GM12878 (cell line): ENCODE measurements around the gene DNAH8. TPM values are rescaled to one million over a fixed set of nuclear protein-coding genes. Genes with fewer than 3 reads are reported as not detected.

ENCODE experiments used
- ATAC-seq: fragments of 200-7000 bp; cut with Tn5 transposase; 3 replicates; pipeline ENCODE4 v1.9.1; 2020; ENCODE audit warnings: mild to moderate bottlenecking, moderate library complexity
- BruUV-seq: library from RNA; stranded (reverse); fragments of 400-500 nt; replicated peaks from 2 replicates; lab custom pipeline; 2021; lab: Mats Ljungman, UMichigan
- CTCF ChIA-PET: fragments of 300-600 bp; sonication (Branson Sonifier 250); formaldehyde crosslinking; extraction: SDS; loops from one replicate; lab custom pipeline; 2021; ENCODE audit warnings: inconsistent platforms; lab: Yijun Ruan, JAX
- POLR2A ChIA-PET: fragments of 350-600 bp; formaldehyde crosslinking; extraction: SDS; loops from one replicate; lab custom pipeline; 2021; ENCODE audit warnings: inconsistent platforms; lab: Charles Lee
- RAD21 ChIA-PET: fragments of 300-600 bp; sonication (Branson Sonifier 250); formaldehyde crosslinking; loops from one replicate; lab custom pipeline; 2023; ENCODE audit warnings: antibody characterized with exemption; ENCODE audit not compliant: unreplicated experiment; lab: Charles Lee
- SMC1A ChIA-PET: fragments of 300-600 bp; sonication (Branson Sonifier 250); formaldehyde crosslinking; loops from one replicate; lab custom pipeline; 2023; ENCODE audit not compliant: unreplicated experiment, uncharacterized antibody; lab: Charles Lee
- DNase-seq: peaks from one replicate; pipeline ENCODE4 v3.0.0-alpha.2; 2011; ENCODE audit warnings: low read depth, low spot score
- FAIRE-seq: peaks from 3 replicates; lab custom pipeline; 2011; peaks lifted over from hg19 to GRCh38; lab: Jason Lieb, UNC
- H2AFZ ChIP-seq: 2 replicates; pipeline ENCODE4 v1.6.0; 2011; ENCODE audit warnings: low read depth, low read length, control low read depth; ENCODE audit not compliant: control insufficient read depth
- H3K27ac ChIP-seq: 2 replicates; pipeline ENCODE4 v1.5.1; 2011; ENCODE audit warnings: control low read depth; ENCODE audit not compliant: control insufficient read depth, insufficient read depth
- H3K27me3 ChIP-seq, 2 experiments: replicated peaks in 1 of 2; 2 replicates each; pipeline versions ENCODE4 v1.6.0 to v1.6.1; 2011; ENCODE audit warnings: low read length in 1 of 2; ENCODE audit not compliant: control insufficient read depth in 2 of 2, insufficient read depth in 2 of 2
- H3K36me3 ChIP-seq, 2 experiments: 2 replicates each; pipeline ENCODE4 v1.5.1; 2011; ENCODE audit warnings: low read length in 1 of 2; ENCODE audit not compliant: control insufficient read depth in 2 of 2, insufficient read depth in 2 of 2
- H3K4me1 ChIP-seq: 2 replicates; pipeline ENCODE4 v1.6.1; 2011; ENCODE audit warnings: mild to moderate bottlenecking, low read length, moderate library complexity, mixed read lengths; ENCODE audit not compliant: control insufficient read depth, insufficient read depth
- H3K4me2 ChIP-seq: 2 replicates; pipeline ENCODE4 v1.6.0; 2011; ENCODE audit warnings: control low read depth; ENCODE audit not compliant: control insufficient read depth, insufficient read depth
- H3K4me3 ChIP-seq: fragments of 200-600 bp; sonication (generic); 2 replicates; pipeline ENCODE4 v1.5.1; 2016
- H3K79me2 ChIP-seq: 2 replicates; pipeline ENCODE4 v1.6.0; 2011; ENCODE audit warnings: low read length; ENCODE audit not compliant: control insufficient read depth, insufficient read depth
- H3K9ac ChIP-seq: 2 replicates; pipeline ENCODE4 v1.8.0; 2011; ENCODE audit warnings: low read length, control low read depth, mixed read lengths; ENCODE audit not compliant: control insufficient read depth, insufficient read depth
- H3K9me3 ChIP-seq: replicated peaks from 3 replicates; pipeline ENCODE4 v1.5.1; 2011; ENCODE audit warnings: mild to moderate bottlenecking, low read length; ENCODE audit not compliant: control insufficient read depth, insufficient read depth
- H4K20me1 ChIP-seq: 2 replicates; pipeline ENCODE4 v1.6.0; 2011; ENCODE audit not compliant: control insufficient read depth, insufficient read depth
- BCL11A ChIP-seq: IDR thresholded peaks from 2 replicates; pipeline ENCODE4 v1.6.1; 2011; ENCODE audit warnings: low read depth, low read length
- BRCA1 ChIP-seq: IDR thresholded peaks from 2 replicates; pipeline ENCODE4 v1.6.1; 2011; ENCODE audit warnings: low read depth, low read length, improper control_type of control experiment
- CREM ChIP-seq: IDR thresholded peaks from 2 replicates; pipeline ENCODE4 v1.6.1; 2014; ENCODE audit warnings: antibody characterized with exemption, low read depth
- CUX1 ChIP-seq: IDR thresholded peaks from 2 replicates; pipeline ENCODE4 v1.6.1; 2012; ENCODE audit warnings: improper control_type of control experiment, low read depth, low read length; ENCODE audit not compliant: insufficient replicate concordance
- HDGF ChIP-seq: fragments of 450-650 bp; IDR thresholded peaks from 2 replicates; pipeline ENCODE4 v1.6.1; 2016; ENCODE audit warnings: antibody characterized with exemption
- MLLT1 ChIP-seq: fragments of 450-650 bp; IDR thresholded peaks from 2 replicates; pipeline ENCODE4 v1.6.1; 2016; ENCODE audit warnings: mild to moderate bottlenecking
- MYB ChIP-seq: fragments of 150-350 bp; IDR thresholded peaks from 2 replicates; pipeline ENCODE4 v1.6.1; 2014; ENCODE audit warnings: mild to moderate bottlenecking, low read depth, low read length, borderline replicate concordance
- NFYB ChIP-seq: IDR thresholded peaks from 2 replicates; pipeline ENCODE4 v1.6.1; 2011; ENCODE audit warnings: low read depth, mild to moderate bottlenecking, low read length, improper control_type of control experiment, moderate library complexity; ENCODE audit not compliant: insufficient read depth
- RBBP5 ChIP-seq: fragments of 200-600 bp; sonication (generic); conservative IDR thresholded peaks from 2 replicates; pipeline ENCODE4 v1.6.1; 2016
- REST ChIP-seq: IDR thresholded peaks from 2 replicates; pipeline ENCODE4 v1.6.1; 2012; ENCODE audit warnings: mild to moderate bottlenecking, low read depth, low read length
- SREBF2 ChIP-seq: IDR thresholded peaks from 2 replicates; pipeline ENCODE4 v1.6.1; 2012; ENCODE audit warnings: mild to moderate bottlenecking, low read length
- ZBTB33 ChIP-seq: fragments of 450-650 bp; IDR thresholded peaks from 2 replicates; pipeline ENCODE4 v1.6.1; 2017; ENCODE audit warnings: mild to moderate bottlenecking
- ZNF274 ChIP-seq: IDR thresholded peaks from one replicate; pipeline ENCODE4 v1.8.0; 2011; ENCODE audit not compliant: insufficient read length, insufficient read depth
- WGBS: methylation state at CpG from one replicate; pipeline ENCODE4 v1.1.6; 2016; ENCODE audit warnings: low lambda C conversion rate; ENCODE audit not compliant: insufficient replicate concordance, insufficient coverage; ENCODE audit errors: missing lambda C conversion rate; 5-methylcytosine and 5-hydroxymethylcytosine counted together
- in situ Hi-C: fragments of 300-500 bp; cut with MboI; formaldehyde crosslinking; loops from 9 replicates; pipeline ENCODE4 v1.14.3; 2018; ENCODE audit warnings: mixed read lengths
- intact Hi-C: fragments of 100-400 bp; cut with micrococcal nuclease; formaldehyde crosslinking; loops from one replicate; pipeline ENCODE4 v1.14.2; 2022; ENCODE audit not compliant: unreplicated experiment
- polyA plus RNA-seq, 11 experiments: library from polyadenylated mRNA; depleted of rRNA in 4 of 11; unstranded in 6 of 11; stranded (reverse) in 5 of 11; fragments of >200 nt; fragmentation: Nextera tagmentation in 4 of 11; fragmentation: Illumina TruSeq in 1 of 11; extraction: Ambion mirVana in 4 of 11; extraction: Trizol in 1 of 11; gene quantifications; 1 replicate in 1 of 11; 2 replicates in 10 of 11; pipeline versions ENCODE4 v1.2.1 to v1.2.3, GENCODE V29; 2011 to 2016; ENCODE audit warnings: inconsistent platforms in 2 of 11, missing spikeins in 2 of 11, low read depth in 1 of 11
- total RNA-seq, 4 experiments: library from RNA; depleted of rRNA in 3 of 4; stranded (reverse); fragments of >200 nt in 3 of 4; fragmentation: Illumina TruSeq in 1 of 4; extraction: Trizol in 1 of 4; gene quantifications; 2 replicates each; pipeline versions ENCODE4 v1.2.1 to v1.2.3, GENCODE V29; 2013 to 2021

DNAH8 gene
- total and polyA plus RNA-seq, 10 of the 15 experiments (the other 5 are each of a cell fraction or from before 2014, with no cell fraction given), result 0.02 to 0.34 (median 0.10) TPM; not detected in 3

- Histone ChIP-seq H3K9me3 (no peaks in the 10 kb centered on the region), H3K36me3 (no peaks in the 10 kb centered on the region), H3K79me2 (no peaks in the 10 kb centered on the region), H4K20me1 (no peaks in the 10 kb centered on the region), H3K9ac (no peak overlapping the region), H3K27ac (no peak overlapping the region), H3K4me1 (no peaks in the 10 kb centered on the region), H3K4me2 (no peak overlapping the region), H3K4me3 (no peak overlapping the region), H2AFZ (no peak overlapping the region), H3K27me3 (no peaks in the 10 kb centered on the region)
- intact Hi-C loops (loop anchor here (1.0 kb wide), 1 partner anchor 89 kb away; no protein-coding TSS in a partner anchor), in situ Hi-C loops (no loop called here)
- ChIA-PET RAD21 (interaction anchor here (1.2 to 1.3 kb wide), 2 partner anchors 85 to 299 kb away, joined by 3 to 4 read pairs; no protein-coding TSS in a partner anchor), POLR2A (no interaction called here), CTCF (interaction anchor here (1.5 to 2.4 kb wide), 5 partner anchors 161 to 307 kb away, joined by 4 to 7 read pairs (median 6); no protein-coding TSS in a partner anchor), SMC1A (interaction anchor here (1.1 to 1.3 kb wide), 2 partner anchors 23 to 99 kb away, joined by 3 to 4 read pairs; no protein-coding TSS in a partner anchor)
- 33% methylated on average over 1 of the region's 1 CpG for WGBS
- DNase-seq (no peak), FAIRE-seq (no peak), ATAC-seq (no peak)
- BruUV-seq, result no TSS peak
- TF ChIP-seq REST (no peak), NFYB (no peak), HDGF (no peak), MLLT1 (no peak), CREM (no peak), BCL11A (no peak), RBBP5 (no peak), MYB (no peak), CUX1 (no peak), BRCA1 (no peak), ZBTB33 (no peak), ZNF274 (no peak), SREBF2 (no peak)
Measured at GRCh38 chr6:39003492-39003891, 288.4 kb downstream of the DNAH8 start.
